H1 (cell line): ENCODE data around the gene PNMA3. TPM values are rescaled to one million over a fixed set of nuclear protein-coding genes. Genes with fewer than 3 reads are reported as not detected.
A peak's percentile ranks its signal among the peaks of the same experiment; 100 is the strongest.

ENCODE experiments used
- CTCF ChIA-PET: fragments of 300-600 bp; sonication (Branson Sonifier 250); formaldehyde crosslinking; loops from one replicate; lab custom pipeline; 2021; ENCODE audit not compliant: partially characterized antibody; lab: Charles Lee
- POLR2A ChIA-PET: fragments of 300-600 bp; sonication (Branson Sonifier 250); formaldehyde crosslinking; loops from one replicate; lab custom pipeline; 2021; ENCODE audit warnings: inconsistent platforms; ENCODE audit not compliant: partially characterized antibody; lab: Charles Lee
- DNase-seq, 2 experiments: peaks; one replicate each; pipeline versions ENCODE4 v3.0.0 to v3.0.0-alpha.2; 2010 to 2022; ENCODE audit warnings: low spot score in 2 of 2, low read depth in 1 of 2, mixed read lengths in 1 of 2
- FAIRE-seq: peaks from 2 replicates; lab custom pipeline; 2011; peaks lifted over from hg19 to GRCh38; lab: Jason Lieb, UNC
- H2AFZ ChIP-seq: 2 replicates; pipeline ENCODE4 v1.8.1; 2012; ENCODE audit warnings: low read length, inconsistent platforms
- H2AK5ac ChIP-seq: 2 replicates; pipeline ENCODE4 v1.6.1; 2013; ENCODE audit warnings: low read depth, low read length
- H2BK120ac ChIP-seq: replicated peaks from 2 replicates; pipeline ENCODE3; 2013; ENCODE audit warnings: low read depth, low read length, inconsistent platforms
- H2BK12ac ChIP-seq: 2 replicates; pipeline ENCODE4 v1.6.1; 2013; ENCODE audit warnings: low read depth, low read length
- H2BK15ac ChIP-seq: 2 replicates; pipeline ENCODE4 v1.6.1; 2013; ENCODE audit warnings: low read length
- H2BK20ac ChIP-seq: 2 replicates; pipeline ENCODE4 v1.6.1; 2013; ENCODE audit warnings: low read length
- H2BK5ac ChIP-seq: 2 replicates; pipeline ENCODE4 v1.6.1; 2013; ENCODE audit warnings: low read depth, low read length
- H3K14ac ChIP-seq: 2 replicates; pipeline ENCODE4 v1.6.1; 2013; ENCODE audit warnings: inconsistent platforms; ENCODE audit not compliant: insufficient read length
- H3K18ac ChIP-seq: 2 replicates; pipeline ENCODE4 v1.6.1; 2013; ENCODE audit warnings: low read length; ENCODE audit errors: extremely low read depth
- H3K23ac ChIP-seq: 2 replicates; pipeline ENCODE4 v1.6.1; 2013; ENCODE audit warnings: inconsistent platforms; ENCODE audit not compliant: insufficient read length
- H3K23me2 ChIP-seq: 2 replicates; pipeline ENCODE4 v1.6.1; 2013; ENCODE audit warnings: low read depth, low read length
- H3K27ac ChIP-seq: 2 replicates; pipeline ENCODE4 v1.6.1; 2011; ENCODE audit warnings: low read depth, low read length, inconsistent platforms
- H3K27me3 ChIP-seq, 4 experiments: replicated peaks in 1 of 4; 1 replicate in 1 of 4; 2 replicates in 3 of 4; pipeline versions ENCODE4 v1.6.1 to v1.8.1; 2011 to 2013; ENCODE audit warnings: low read length in 3 of 4, mild to moderate bottlenecking in 3 of 4, inconsistent platforms in 2 of 4, mixed read lengths in 2 of 4, moderate library complexity in 1 of 4; ENCODE audit not compliant: control insufficient read depth in 3 of 4, insufficient read depth in 3 of 4; ENCODE audit errors: extremely low read depth in 1 of 4
- H3K36me3 ChIP-seq, 4 experiments: 2 replicates each; pipeline versions ENCODE4 v1.6.1 to v1.8.1; 2011 to 2013; ENCODE audit warnings: mild to moderate bottlenecking in 4 of 4, low read length in 3 of 4, moderate library complexity in 2 of 4, control low read depth in 1 of 4, inconsistent platforms in 1 of 4; ENCODE audit not compliant: insufficient read depth in 4 of 4, control insufficient read depth in 2 of 4
- H3K4ac ChIP-seq: replicated peaks from 2 replicates; pipeline ENCODE3; 2013; ENCODE audit warnings: low read length, low read depth, mixed read lengths, inconsistent platforms; ENCODE audit not compliant: insufficient read length
- H3K4me1 ChIP-seq, 4 experiments: replicated peaks in 1 of 4; 1 replicate in 1 of 4; 2 replicates in 3 of 4; pipeline versions ENCODE4 v1.6.1 to v1.8.1; 2011 to 2013; ENCODE audit warnings: low read length in 3 of 4, inconsistent platforms in 2 of 4, mixed read lengths in 1 of 4; ENCODE audit not compliant: insufficient read depth in 4 of 4, control insufficient read depth in 3 of 4
- H3K4me2 ChIP-seq, 2 experiments: 2 replicates each; pipeline versions ENCODE4 v1.6.1 to v1.8.1; 2011 to 2013; ENCODE audit warnings: low read depth in 2 of 2, low read length in 2 of 2, control low read depth in 1 of 2, inconsistent platforms in 1 of 2, mild to moderate bottlenecking in 1 of 2; ENCODE audit not compliant: insufficient read depth in 1 of 2
- H3K4me3 ChIP-seq, 4 experiments: fragments of 200-600, 300-600 bp in 1 of 4; sonication (generic), shearing (Covaris generic), sonication (Bioruptor Twin) in 1 of 4; 2 replicates each; pipeline versions ENCODE4 v1.5.1 to v1.8.1; 2011 to 2016; ENCODE audit warnings: low read length in 4 of 4, low read depth in 3 of 4, control low read depth in 2 of 4, inconsistent platforms in 2 of 4, mild to moderate bottlenecking in 2 of 4, mixed read lengths in 1 of 4, moderate library complexity in 1 of 4; ENCODE audit not compliant: insufficient read depth in 2 of 4; ENCODE audit errors: extremely low read depth in 1 of 4
- H3K56ac ChIP-seq: replicated peaks from 2 replicates; pipeline ENCODE3; 2013; ENCODE audit warnings: low read depth, mild to moderate bottlenecking, mixed read lengths, low read length, inconsistent platforms; ENCODE audit not compliant: insufficient read length
- H3K79me1 ChIP-seq: 2 replicates; pipeline ENCODE4 v1.6.1; 2013; ENCODE audit warnings: low read depth, low read length, control low read depth
- H3K79me2 ChIP-seq, 2 experiments: 2 replicates each; pipeline versions ENCODE4 v1.6.1 to v1.8.1; 2012 to 2013; ENCODE audit warnings: low read length in 2 of 2, mild to moderate bottlenecking in 2 of 2, inconsistent platforms in 1 of 2; ENCODE audit not compliant: insufficient read depth in 2 of 2, control insufficient read depth in 1 of 2
- H3K9ac ChIP-seq, 4 experiments: replicated peaks in 1 of 4; 1 replicate in 1 of 4; 2 replicates in 3 of 4; pipeline versions ENCODE4 v1.6.1 to v1.8.1; 2011 to 2013; ENCODE audit warnings: low read depth in 3 of 4, low read length in 3 of 4, control low read depth in 2 of 4, mild to moderate bottlenecking in 2 of 4, moderate library complexity in 2 of 4, inconsistent platforms in 1 of 4; ENCODE audit errors: extremely low read depth in 1 of 4
- H3K9me3 ChIP-seq, 2 experiments: 2 replicates each; pipeline versions ENCODE4 v1.6.1 to v1.8.1; 2012 to 2013; ENCODE audit warnings: mild to moderate bottlenecking in 2 of 2, moderate library complexity in 2 of 2, control low read depth in 1 of 2, inconsistent platforms in 1 of 2, low read depth in 1 of 2, low read length in 1 of 2, mixed read lengths in 1 of 2; ENCODE audit not compliant: insufficient read depth in 2 of 2
- H4K20me1 ChIP-seq, 2 experiments: replicated peaks in 1 of 2; 2 replicates each; pipeline versions ENCODE3 to v1.8.1; 2011 to 2013; ENCODE audit warnings: inconsistent platforms in 2 of 2, low read length in 2 of 2, mild to moderate bottlenecking in 1 of 2; ENCODE audit not compliant: insufficient read depth in 2 of 2, control insufficient read depth in 1 of 2
- H4K5ac ChIP-seq: 2 replicates; pipeline ENCODE4 v1.6.1; 2013; ENCODE audit warnings: low read length, low read depth, mixed read lengths, inconsistent platforms; ENCODE audit not compliant: insufficient read length
- H4K8ac ChIP-seq: 2 replicates; pipeline ENCODE4 v1.8.0; 2013; ENCODE audit warnings: mild to moderate bottlenecking, moderate library complexity, low read length, inconsistent platforms; ENCODE audit not compliant: insufficient read depth; ENCODE audit errors: extremely low read depth
- H4K91ac ChIP-seq: replicated peaks from 2 replicates; pipeline ENCODE3; 2013; ENCODE audit warnings: low read length, mixed read lengths, inconsistent platforms; ENCODE audit not compliant: insufficient read length
- BCL11A ChIP-seq, 2 experiments: IDR thresholded peaks; one replicate each; pipeline ENCODE4 v1.6.1; 2011; ENCODE audit warnings: low read depth in 2 of 2, low read length in 2 of 2, mild to moderate bottlenecking in 2 of 2
- CHD1 ChIP-seq: IDR thresholded peaks from 2 replicates; pipeline ENCODE4 v1.6.1; 2012; ENCODE audit warnings: low read depth, low read length, improper control_type of control experiment
- NANOG ChIP-seq: IDR thresholded peaks from 2 replicates; pipeline ENCODE4 v1.6.1; 2011; ENCODE audit warnings: low read length, low read depth, mild to moderate bottlenecking, inconsistent platforms; ENCODE audit not compliant: insufficient read depth, poor library complexity, severe bottlenecking
- RAD21 ChIP-seq, 2 experiments: IDR thresholded peaks in 1 of 2; conservative IDR thresholded peaks in 1 of 2; 2 replicates each; pipeline ENCODE4 v1.6.1; 2011; ENCODE audit warnings: low read depth in 2 of 2, low read length in 2 of 2, improper control_type of control experiment in 1 of 2, inconsistent platforms in 1 of 2, mild to moderate bottlenecking in 1 of 2, moderate library complexity in 1 of 2
- SP1 ChIP-seq: IDR thresholded peaks from 2 replicates; pipeline ENCODE4 v1.6.1; 2011; ENCODE audit warnings: low read depth, low read length
- SRF ChIP-seq: IDR thresholded peaks from 2 replicates; pipeline ENCODE4 v1.6.1; 2011; ENCODE audit warnings: mild to moderate bottlenecking, low read depth, low read length, moderate library complexity
- WGBS, 2 experiments: shearing (Covaris generic) in 1 of 2; methylation state at CpG; one replicate each; pipeline versions ENCODE4 v1.1.6 to v1.1.7; 2013 to 2015; ENCODE audit warnings: low lambda C conversion rate in 2 of 2, mixed read lengths in 2 of 2, inconsistent platforms in 1 of 2, low coverage in 1 of 2, missing lambda C conversion rate in 1 of 2; ENCODE audit not compliant: insufficient replicate concordance in 2 of 2, insufficient coverage in 1 of 2, insufficient read length in 1 of 2; ENCODE audit errors: extremely low coverage in 1 of 2, missing lambda C conversion rate in 1 of 2; 5-methylcytosine and 5-hydroxymethylcytosine counted together
- polyA plus RNA-seq, 7 experiments: library from polyadenylated mRNA; depleted of rRNA in 3 of 7; stranded (reverse) in 5 of 7; unstranded in 2 of 7; fragments of >200 nt in 5 of 7; fragments of 200-250 nt in 2 of 7; gene quantifications; 1 replicate in 5 of 7; 2 replicates in 1 of 7; 4 replicates in 1 of 7; pipeline versions ENCODE4 v1.2.1 to v1.2.3, GENCODE V29; 2011 to 2013; ENCODE audit warnings: missing spikeins in 2 of 7, mixed read lengths in 2 of 7
- total RNA-seq: library from RNA; stranded (reverse); fragmentation: NEBNext Ultra II Directional; extraction: Animal tissue kit (Norgen Biotek cat#: 25700); gene quantifications from 2 replicates; pipeline ENCODE4 v1.2.1, GENCODE V29; 2021
- TF ChIP-seq, protein P1 (sequence below): IDR thresholded peaks from 2 replicates; pipeline ENCODE4 v1.6.1; 2012; ENCODE audit warnings: inconsistent platforms
- TF ChIP-seq, protein P2 (sequence below), 3 experiments: IDR thresholded peaks; 1 replicate in 2 of 3; 2 replicates in 1 of 3; pipeline versions ENCODE4 v1.5.1 to v1.6.1; 2011; ENCODE audit warnings: low read length in 3 of 3, mild to moderate bottlenecking in 3 of 3, inconsistent platforms in 2 of 3, low read depth in 1 of 3, moderate library complexity in 1 of 3; ENCODE audit not compliant: insufficient read depth in 1 of 3; ENCODE audit errors: control extremely low read depth in 1 of 3

The PNMA3 gene
- total and polyA plus RNA-seq, 2 of the 8 experiments (the other 6 are each of a cell fraction or from before 2014, with no cell fraction given) = 3.3 to 6.9 TPM

DNA sequence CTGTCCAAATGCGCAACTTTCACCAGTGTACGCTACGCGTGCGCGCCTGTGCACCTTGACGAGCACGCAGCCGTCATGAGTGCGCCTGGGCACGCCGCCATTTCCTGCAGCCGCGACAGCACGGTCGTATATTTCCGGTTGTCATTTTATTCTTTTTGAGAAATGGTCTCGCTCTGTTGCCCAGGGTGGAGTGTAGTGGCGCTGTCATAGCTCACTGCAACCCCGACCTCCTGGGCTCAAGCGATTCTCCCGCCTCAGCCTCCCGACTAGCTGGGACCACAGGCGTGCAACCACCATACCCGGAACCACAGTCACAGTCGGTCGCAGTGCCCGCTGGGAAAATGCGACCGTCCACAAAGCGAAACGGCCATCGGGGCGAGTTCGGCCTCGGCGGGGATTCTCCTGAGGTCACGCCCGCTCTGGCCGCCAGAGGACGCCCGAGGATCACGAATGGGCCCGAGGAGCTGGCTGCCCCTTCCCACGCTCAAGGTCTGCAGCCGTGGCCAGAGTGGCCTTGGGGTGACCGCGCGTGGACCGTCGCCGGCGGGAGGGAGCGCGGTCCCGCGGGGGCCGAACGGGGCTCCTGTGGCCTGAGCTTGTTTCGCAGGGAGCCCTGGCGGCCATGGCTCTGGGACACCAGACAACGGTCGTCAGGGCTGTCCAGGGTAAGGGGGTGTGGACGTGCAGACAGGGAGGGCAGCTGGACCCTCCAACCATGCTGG is 23.7 kb upstream of the PNMA3 start:
- no peak overlapping the region for H3K18ac ChIP-seq
- DNase-seq = peak in 1 of 2 experiments; percentile 87
- H3K9ac ChIP-seq = no peak overlapping the region
- TF ChIP-seq SP1 (no peak), NANOG (no peak), CHD1 (no peak), RAD21 (IDR thresholded peaks at IDR 0.05 in 1 of 2, conservative IDR thresholded peaks at IDR 0.05 in 1 of 2; ENCODE audit: low read depth in 2 of 2, low read length in 2 of 2) (peak; percentile 90), BCL11A (IDR thresholded peaks at IDR 0.05; ENCODE audit: low read depth in 2 of 2, low read length in 2 of 2) (no peak), SRF (no peak)
- TF ChIP-seq, protein P1, sequence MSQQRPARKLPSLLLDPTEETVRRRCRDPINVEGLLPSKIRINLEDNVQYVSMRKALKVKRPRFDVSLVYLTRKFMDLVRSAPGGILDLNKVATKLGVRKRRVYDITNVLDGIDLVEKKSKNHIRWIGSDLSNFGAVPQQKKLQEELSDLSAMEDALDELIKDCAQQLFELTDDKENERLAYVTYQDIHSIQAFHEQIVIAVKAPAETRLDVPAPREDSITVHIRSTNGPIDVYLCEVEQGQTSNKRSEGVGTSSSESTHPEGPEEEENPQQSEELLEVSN = peak; percentile 37
- TF ChIP-seq, protein P2, sequence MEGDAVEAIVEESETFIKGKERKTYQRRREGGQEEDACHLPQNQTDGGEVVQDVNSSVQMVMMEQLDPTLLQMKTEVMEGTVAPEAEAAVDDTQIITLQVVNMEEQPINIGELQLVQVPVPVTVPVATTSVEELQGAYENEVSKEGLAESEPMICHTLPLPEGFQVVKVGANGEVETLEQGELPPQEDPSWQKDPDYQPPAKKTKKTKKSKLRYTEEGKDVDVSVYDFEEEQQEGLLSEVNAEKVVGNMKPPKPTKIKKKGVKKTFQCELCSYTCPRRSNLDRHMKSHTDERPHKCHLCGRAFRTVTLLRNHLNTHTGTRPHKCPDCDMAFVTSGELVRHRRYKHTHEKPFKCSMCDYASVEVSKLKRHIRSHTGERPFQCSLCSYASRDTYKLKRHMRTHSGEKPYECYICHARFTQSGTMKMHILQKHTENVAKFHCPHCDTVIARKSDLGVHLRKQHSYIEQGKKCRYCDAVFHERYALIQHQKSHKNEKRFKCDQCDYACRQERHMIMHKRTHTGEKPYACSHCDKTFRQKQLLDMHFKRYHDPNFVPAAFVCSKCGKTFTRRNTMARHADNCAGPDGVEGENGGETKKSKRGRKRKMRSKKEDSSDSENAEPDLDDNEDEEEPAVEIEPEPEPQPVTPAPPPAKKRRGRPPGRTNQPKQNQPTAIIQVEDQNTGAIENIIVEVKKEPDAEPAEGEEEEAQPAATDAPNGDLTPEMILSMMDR (IDR thresholded peaks at IDR 0.05; ENCODE audit: control extremely low read depth in 1 of 3, insufficient read depth in 1 of 3, low read depth in 1 of 3, low read length in 3 of 3) = peak in 2 of 3 experiments; percentile 70 to 77; a peak in 3 of 4 replicates

More for the DNA sequence above, 23.7 kb upstream of the PNMA3 start:
- Histone ChIP-seq H3K23me2 (no peaks in the 10 kb centered on the region), H2BK5ac (no peak overlapping the region), H4K8ac (peak overlapping the region; percentile 68), H2AK5ac (no peak overlapping the region), H3K56ac (no peak overlapping the region), H3K23ac (no peak overlapping the region), H3K79me2 (no peaks in the 10 kb centered on the region), H3K4me2 (peak overlapping the region in 1 of 2 experiments; percentile 64; a peak in 2 of 4 replicates), H3K79me1 (no peaks in the 10 kb centered on the region), H3K27me3 (peaks cover 0 to 3% (median 0%) of the 10 kb centered on the region in 4 experiments; a peak in 1 of 7 replicates), H4K5ac (no peak overlapping the region), H2BK20ac (no peak overlapping the region), H4K91ac (peak overlapping the region; percentile 73), H2BK15ac (no peak overlapping the region), H2BK120ac (no peak overlapping the region), H3K4me3 (peak overlapping the region in 2 of 4 experiments; percentile 17 to 50; a peak in 3 of 8 replicates), H4K20me1 (no peaks in the 10 kb centered on the region), H2BK12ac (no peak overlapping the region), H3K4me1 (no peaks in the 10 kb centered on the region; a peak in 1 of 7 replicates), H3K9me3 (no peaks in the 10 kb centered on the region), H3K27ac (no peak overlapping the region), H2AFZ (peak overlapping the region; percentile 85), H3K36me3 (no peaks in the 10 kb centered on the region), H3K4ac (no peak overlapping the region), H3K14ac (no peak overlapping the region)
- 55% methylated on average over 32 of the region's 64 CpGs; no CpG with 5 or more reads in 1 of the 2 experiments for WGBS, 2 experiments
- FAIRE-seq = no peak
- CTCF ChIA-PET = interaction anchor here (0.7 to 1.8 kb wide), 20 partner anchors 12 to 524 kb away, joined by 3 to 7 read pairs (median 3); no protein-coding TSS in a partner anchor
- POLR2A ChIA-PET = no interaction called here
